DMS153 (cell line): Measurements from ENCODE around the gene APH1A.
A peak's percentile ranks its signal among the peaks of the same experiment; 100 is the strongest.
"Not testable (repeated sequence)": the region's sequence is repeated elsewhere in the genome, so short reads cannot be mapped to it uniquely, and the experiment has no call there.

ENCODE experiments used
- DNase-seq: peaks from one replicate; lab custom pipeline; 2025; lab: John Stamatoyannopoulos, UW

Gene APH1A

DNA sequence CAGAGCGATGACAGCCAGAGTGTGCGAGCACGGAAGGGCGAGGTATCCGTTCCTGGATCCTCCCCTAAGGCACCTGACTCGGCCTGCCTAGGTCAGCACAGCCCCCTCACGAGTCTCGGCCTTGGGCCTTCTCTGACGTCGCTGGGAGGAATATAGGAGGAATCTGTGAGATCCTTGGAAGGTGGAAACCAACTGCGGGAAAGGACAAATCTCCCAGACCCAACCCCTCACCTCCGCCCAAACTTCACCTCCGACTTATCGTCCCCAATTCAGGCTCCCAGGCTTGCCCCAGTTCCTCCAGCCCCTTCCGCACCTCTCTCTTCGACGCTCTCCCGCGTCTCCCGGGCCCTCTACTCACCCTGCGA is 494 bp downstream of the APH1A start:
- no peak for DNase-seq

DNA sequence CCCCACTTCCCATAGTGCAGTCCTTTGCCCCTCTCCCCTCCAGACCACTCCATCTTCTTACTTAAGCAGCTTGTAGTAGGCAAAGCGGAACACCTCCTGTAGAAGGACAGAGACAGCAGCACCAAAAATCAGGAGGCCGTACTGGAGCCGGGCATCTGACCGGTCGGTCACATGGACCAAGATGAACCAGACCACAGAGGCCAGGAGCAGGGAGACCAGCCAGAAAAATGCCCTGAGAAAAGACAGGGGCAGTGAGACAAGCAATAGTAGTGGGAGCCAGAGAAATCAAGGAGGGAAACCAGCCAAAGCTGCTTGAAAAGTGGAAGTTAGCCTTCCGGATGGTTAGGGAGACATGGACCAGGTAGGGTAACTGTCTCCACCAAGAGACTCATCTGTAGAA is 920 bp downstream of the APH1A start:
- no peak for DNase-seq

DNA sequence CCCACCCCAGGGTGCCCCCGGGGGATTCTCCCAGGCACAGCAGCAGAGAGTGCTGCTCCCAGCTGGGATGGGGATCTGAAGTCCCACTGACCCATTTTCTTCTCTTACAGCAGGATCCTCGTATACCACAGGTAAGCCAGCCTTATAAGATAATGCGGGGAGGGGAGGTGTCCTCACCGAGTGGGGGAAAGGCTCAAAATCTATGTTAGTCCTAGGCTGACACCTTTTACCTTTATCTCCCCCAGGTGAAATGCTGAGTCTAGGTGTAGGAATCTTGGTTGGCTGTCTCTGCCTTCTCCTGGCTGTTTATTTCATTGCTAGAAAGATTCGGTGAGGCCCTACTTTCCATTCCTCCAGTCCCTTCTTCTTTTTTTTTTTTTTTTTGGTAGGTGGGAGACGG is 5.3 kb downstream of the APH1A start:
- DNase-seq, result no peak

GRCh38 chr1:150262388-150263320 is 6.2 kb downstream of the APH1A start:
- no peak for DNase-seq

GRCh38 chr1:150261367-150261766 is 7.4 kb downstream of the APH1A start:
- no peak for DNase-seq

GRCh38 chr1:150259758-150260669 is 8.8 kb downstream of the APH1A start:
- peak; percentile 67 for DNase-seq

- DNase-seq, result no peak
These were observed 9.6 kb downstream of the APH1A start for GRCh38 chr1:150259217-150259616.

DNA sequence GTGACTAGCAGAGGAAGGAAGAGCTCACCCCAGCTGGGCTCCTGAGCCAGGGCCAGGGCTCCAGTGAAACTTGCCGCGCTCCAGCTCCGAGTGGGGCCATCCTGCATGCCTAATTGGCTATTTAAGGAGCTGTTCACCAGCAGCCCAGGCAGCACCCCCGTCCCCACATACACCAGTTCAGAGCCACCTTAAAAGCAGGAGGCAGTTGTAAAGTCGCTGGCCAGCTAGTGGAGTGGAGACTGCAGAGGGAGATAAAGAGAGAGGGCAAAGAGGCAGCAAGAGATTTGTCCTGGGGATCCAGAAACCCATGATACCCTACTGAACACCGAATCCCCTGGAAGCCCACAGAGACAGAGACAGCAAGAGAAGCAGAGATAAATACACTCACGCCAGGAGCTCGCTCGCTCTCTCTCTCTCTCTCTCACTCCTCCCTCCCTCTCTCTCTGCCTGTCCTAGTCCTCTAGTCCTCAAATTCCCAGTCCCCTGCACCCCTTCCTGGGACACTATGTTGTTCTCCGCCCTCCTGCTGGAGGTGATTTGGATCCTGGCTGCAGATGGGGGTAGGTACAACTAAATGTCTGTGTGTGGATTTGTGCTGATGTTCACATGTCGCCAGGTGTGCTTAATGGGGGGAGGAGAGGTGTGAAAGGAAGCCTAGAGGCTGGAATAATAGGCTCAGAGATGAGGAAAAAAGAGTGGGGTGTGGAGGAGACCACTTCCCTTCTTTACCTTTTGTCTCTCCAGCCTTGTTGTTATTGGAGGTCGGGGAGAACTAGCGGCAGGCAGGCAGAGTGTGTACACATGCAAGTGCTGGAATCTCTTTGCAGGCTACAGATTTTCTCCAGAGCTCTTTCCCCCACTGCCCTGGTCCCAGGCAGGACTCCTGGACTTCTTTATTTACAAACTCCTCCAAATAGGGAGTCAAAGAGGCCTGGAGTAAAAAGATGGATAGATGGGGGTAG is 10.9 kb downstream of the APH1A start, which contains the start of gene CA14:
Gene CA14, plus strand, starts transcription at position 151 of the 962 bp plus-strand sequence. Its CDS starts 355 bp downstream, at position 506.
- DNase-seq, result no peak

- DNase-seq, result no peak
These were observed 12.1 kb downstream of the APH1A start for GRCh38 chr1:150256554-150257341.

DNA sequence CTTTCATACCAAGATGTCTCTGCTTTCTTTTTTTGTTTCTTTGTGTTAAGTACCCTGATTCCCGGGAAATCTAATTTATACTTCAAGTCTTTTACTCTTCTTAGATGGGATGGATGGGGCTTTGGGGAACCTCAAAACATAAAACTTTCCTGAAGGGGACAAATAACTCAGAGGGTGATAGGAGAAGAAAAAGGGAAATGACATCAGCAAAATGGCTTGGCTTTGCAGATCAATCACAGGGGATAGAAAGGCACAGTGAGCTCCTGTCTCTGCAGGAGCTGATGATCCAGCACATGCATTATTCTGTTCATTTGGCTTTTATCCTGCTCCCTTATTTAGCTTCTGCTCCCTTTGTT is 12.6 kb downstream of the APH1A start:
- no peak for DNase-seq

- no peak for DNase-seq
These were observed 18.9 kb downstream of the APH1A start for GRCh38 chr1:150249936-150250335.

DNA sequence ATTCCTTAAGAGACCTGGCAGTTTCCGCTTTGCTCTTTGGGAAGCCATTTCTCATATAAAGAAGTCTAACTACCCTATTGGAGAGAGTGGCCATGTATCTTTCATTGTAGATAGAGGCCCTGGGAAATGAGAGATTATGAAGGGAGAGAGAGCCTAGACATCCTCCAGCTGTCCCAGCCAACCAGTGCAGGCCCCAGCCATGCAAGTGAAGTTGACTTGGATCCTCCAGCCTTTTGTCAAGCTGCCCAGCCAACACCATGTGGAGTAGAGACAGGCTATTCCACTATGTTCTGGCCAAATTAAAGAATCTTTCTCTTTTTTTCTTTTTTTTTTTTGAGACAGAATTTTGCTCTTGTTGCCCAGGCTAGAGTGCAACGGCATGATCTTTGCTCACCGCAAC is 25.8 kb downstream of the APH1A start:
- no peak for DNase-seq

- DNase-seq, result no peak
These were observed 31.1 kb downstream of the APH1A start for GRCh38 chr1:150237746-150238145.

GRCh38 chr1:150237176-150237575 is 31.6 kb downstream of the APH1A start:
- not testable (repeated sequence) for DNase-seq

- DNase-seq, result no peak
These were observed 32.2 kb downstream of the APH1A start for GRCh38 chr1:150236614-150237100.

GRCh38 chr1:150235852-150236613 is 32.8 kb downstream of the APH1A start, which contains the start of gene ANP32E:
ANP32E (minus strand) TSS chr1:150236112; CDS start chr1:150235786, 326 bp downstream.
- DNase-seq, result peak; percentile 100

DNA sequence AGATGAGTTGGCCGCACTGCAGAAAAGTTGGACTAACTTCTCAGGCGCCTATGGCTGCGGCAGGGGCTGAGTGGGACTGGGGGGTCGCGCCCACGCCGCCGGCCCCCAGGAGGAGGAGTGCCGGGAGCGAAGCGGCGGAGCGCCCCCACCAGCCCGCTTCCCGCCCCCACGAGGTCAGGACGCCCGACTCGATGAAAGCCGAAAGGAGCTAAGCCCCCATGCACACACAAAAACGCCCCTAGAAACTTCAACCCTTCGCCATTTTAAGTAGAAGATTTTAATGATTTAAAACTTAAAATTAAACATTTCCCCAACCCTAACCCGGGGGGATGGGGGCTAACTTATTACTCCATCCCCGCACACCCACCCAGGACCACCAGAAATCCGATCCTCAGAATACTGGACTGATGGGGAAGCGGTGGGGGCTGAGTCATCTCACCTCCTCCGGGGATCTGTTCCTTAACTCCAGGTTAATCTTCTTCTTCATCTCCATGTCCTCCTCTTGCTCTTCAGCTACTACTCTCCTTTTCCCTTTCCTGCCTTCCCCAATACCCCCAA is 33.4 kb downstream of the APH1A start:
- no peak for DNase-seq

GRCh38 chr1:150234566-150235293 is 34.1 kb downstream of the APH1A start:
- peak; percentile 55 for DNase-seq

DNA sequence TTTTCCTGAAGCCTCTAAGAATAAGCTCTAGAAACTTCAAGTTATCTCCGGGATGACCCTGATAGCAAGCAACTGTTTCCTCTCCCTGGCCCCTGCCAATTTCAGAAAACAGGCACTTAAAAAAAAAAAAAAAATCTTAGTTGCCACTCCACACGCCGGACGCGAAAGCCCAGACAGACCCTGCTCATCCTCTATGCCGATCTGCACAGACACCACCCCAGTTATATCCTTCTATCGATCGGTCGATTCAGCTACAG is 34.6 kb downstream of the APH1A start:
- no peak for DNase-seq
